H7 (cell line): ENCODE data around the gene HSPA12B. TPM values are rescaled to one million over a fixed set of nuclear protein-coding genes. Genes with fewer than 3 reads are reported as not detected.
"Not testable (repeated sequence)": the region's sequence is repeated elsewhere in the genome, so short reads cannot be mapped to it uniquely, and the experiment has no call there.

Experiments used
- DNase-seq: peaks from one replicate; pipeline ENCODE4 v3.0.0; 2012
- H3K27me3 ChIP-seq: 2 replicates; pipeline ENCODE4 v1.6.0; 2011; ENCODE audit warnings: mild to moderate bottlenecking, low read length; ENCODE audit not compliant: control insufficient read depth, insufficient read depth
- H3K36me3 ChIP-seq: replicated peaks from 2 replicates; pipeline ENCODE4 v1.5.1; 2011; ENCODE audit warnings: low read length; ENCODE audit not compliant: control insufficient read depth, insufficient read depth
- H3K4me3 ChIP-seq: 2 replicates; pipeline ENCODE4 v1.5.1; 2011; ENCODE audit warnings: low read depth, mild to moderate bottlenecking, control low read depth, low read length, moderate library complexity; ENCODE audit not compliant: insufficient read depth
- total RNA-seq: library from RNA; depleted of rRNA; stranded (reverse); fragments of >200 nt; shearing (Covaris generic); gene quantifications from 2 replicates; pipeline ENCODE4 v1.2.3, GENCODE V29; 2014

HSPA12B gene
- total RNA-seq, 1 experiment from 2014 or later = 0.97 TPM

GRCh38 chr20:3785240-3786125 lies 53.0 kb downstream of the HSPA12B start:
- DNase-seq = no peak
- Histone ChIP-seq H3K27me3 (peaks cover 19% of the 10 kb centered on the region), H3K36me3 (no peaks in the 10 kb centered on the region), H3K4me3 (peak overlapping the region; percentile 74)

DNA sequence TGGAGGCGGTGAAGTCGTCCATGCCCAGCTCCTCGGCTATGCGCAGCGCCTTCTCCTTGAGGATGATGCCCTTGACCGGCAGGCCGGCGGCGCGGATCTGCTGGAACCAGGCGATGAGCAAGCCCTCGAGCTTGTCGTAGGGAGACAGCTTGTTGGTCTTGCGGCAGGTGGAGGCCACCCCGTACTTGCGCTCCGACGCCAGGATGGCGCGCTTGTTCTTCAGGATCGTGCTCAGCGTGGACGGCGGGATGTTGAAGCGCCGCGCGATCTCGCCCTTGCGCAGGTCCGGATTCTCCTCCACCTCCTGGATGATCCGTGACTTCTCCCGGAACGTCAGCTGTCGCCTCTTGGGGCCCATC lies 53.6 kb downstream of the HSPA12B start:
- H3K4me3 ChIP-seq = peak overlapping the region; percentile 74
- DNase-seq = peak; percentile 78
- no peaks in the 10 kb centered on the region for H3K36me3 ChIP-seq
- peaks cover 15% of the 10 kb centered on the region for H3K27me3 ChIP-seq

DNA sequence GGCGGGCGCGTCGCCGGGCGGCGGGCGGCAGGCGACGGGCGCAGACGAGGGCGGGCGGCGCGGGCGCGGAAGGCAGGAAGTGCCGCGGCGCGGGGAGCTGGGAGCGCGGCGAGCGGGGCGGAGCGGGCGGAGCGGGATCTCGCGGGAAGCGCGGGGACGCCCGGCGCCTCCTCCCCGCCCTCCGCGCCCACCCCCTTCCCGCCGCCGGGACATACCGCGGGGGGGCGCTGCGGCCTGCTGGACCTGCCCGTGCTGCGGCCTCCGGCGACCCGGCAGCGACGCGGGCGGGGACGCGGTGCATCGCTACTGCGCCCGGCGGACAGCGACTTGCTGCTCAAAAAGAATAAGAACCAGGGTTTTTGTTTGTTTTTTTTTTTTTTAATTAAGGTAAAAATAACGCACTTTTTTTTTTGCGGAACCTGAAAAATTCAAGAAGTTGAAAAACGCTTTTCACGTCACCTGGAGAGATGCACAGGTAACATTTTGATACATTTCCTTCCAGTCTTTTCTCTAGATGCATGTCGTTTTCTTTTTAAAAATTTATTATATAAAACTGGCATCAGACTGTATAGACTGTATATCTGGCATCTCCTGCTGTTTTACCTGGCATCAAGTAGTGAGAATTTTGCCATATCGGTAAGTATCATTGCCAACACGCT lies 54.3 kb downstream of the HSPA12B start, which contains the start of gene CENPB:
Gene CENPB, minus strand, starts transcription at position 76 of the 659 bp plus-strand sequence. CDS start 257 bp downstream, outside the sequence.
- peaks cover 15% of the 10 kb centered on the region for H3K27me3 ChIP-seq
- DNase-seq = peak; percentile 99
- peak within 1 kb of the TSS; percentile 74 for H3K4me3 ChIP-seq
- no peaks in the 10 kb centered on the region for H3K36me3 ChIP-seq

GRCh38 chr20:3787324-3788014 lies 55.0 kb downstream of the HSPA12B start:
- no peak for DNase-seq
- no peaks in the 10 kb centered on the region for H3K36me3 ChIP-seq
- H3K4me3 ChIP-seq = no peak overlapping the region
- peaks cover 15% of the 10 kb centered on the region for H3K27me3 ChIP-seq

- no peaks in the 10 kb centered on the region for H3K36me3 ChIP-seq
- no peak for DNase-seq
- H3K27me3 ChIP-seq = peaks cover 15% of the 10 kb centered on the region
- H3K4me3 ChIP-seq = no peak overlapping the region
Observed at GRCh38 chr20:3788685-3789155, 56.2 kb downstream of the HSPA12B start.

DNA sequence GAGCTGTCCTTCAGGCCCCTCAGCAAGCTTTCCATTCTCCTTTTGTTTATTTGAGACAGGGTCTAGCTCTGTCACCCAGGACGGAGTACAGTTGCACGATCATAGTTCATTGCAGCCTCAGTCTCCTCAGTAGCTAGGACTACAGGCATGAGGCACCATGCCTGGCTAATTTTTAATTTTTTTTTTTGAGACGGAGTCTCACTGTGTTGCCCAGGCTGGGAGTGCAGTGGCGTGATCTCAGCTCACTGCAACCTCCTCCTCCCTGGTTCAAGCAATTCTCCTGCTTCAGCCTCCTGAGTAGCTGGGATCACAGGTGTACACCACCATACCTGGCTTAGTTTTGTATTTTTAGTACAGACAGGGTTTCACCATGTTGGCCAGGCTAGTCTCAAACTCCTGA lies 56.7 kb downstream of the HSPA12B start:
- DNase-seq, H3K4me3 ChIP-seq, H3K36me3 ChIP-seq: not testable (repeated sequence)
- peaks cover 15% of the 10 kb centered on the region for H3K27me3 ChIP-seq

GRCh38 chr20:3794168-3794567 lies 61.7 kb downstream of the HSPA12B start:
- not testable (repeated sequence) for H3K27me3 ChIP-seq, H3K36me3 ChIP-seq, H3K4me3 ChIP-seq, DNase-seq

DNA sequence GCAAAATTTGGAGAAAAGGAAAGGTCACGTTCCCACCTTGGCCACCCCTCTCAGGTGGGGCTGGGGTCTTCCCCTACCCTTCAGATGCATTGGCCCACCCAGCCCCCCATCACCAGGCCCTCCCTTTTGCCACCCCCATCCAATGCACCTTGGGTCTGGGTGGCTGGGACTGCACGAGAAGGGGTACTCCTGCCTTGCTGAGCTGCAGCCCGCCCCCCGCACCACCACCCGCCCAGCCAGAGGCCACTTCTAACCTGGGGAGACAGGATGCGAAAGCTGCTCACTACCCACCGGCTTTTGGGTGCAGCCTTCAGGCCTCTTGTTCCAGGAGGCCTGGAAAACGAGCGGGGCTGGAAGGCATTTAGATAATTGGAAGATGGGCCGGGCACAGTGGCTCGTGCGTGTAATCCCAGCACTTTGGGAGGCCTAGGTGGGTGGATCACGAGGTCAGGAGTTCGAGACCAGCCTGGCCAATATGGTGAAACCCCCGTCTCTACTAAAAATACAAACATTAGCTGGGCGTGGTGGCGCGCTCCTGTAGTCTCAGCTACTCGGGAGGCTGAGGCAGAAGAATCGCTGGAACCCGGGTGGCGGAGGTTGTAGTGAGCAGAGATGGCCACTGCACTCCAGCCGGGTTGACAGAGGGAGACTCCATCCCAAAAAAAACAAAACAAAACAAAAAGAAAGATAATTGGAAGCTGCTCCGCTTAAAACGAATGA lies 62.4 kb downstream of the HSPA12B start:
- H3K27me3 ChIP-seq = peaks cover 2% of the 10 kb centered on the region
- no peaks in the 10 kb centered on the region for H3K36me3 ChIP-seq
- H3K4me3 ChIP-seq = no peak overlapping the region
- DNase-seq = peak; percentile 29

GRCh38 chr20:3795511-3796468 lies 63.3 kb downstream of the HSPA12B start, which contains the start of gene CDC25B:
TSS of gene CDC25B (plus strand) at chr20:3796310. CDS start at chr20:3796532, 222 bp downstream.
- Histone ChIP-seq H3K36me3 (no peaks in the 10 kb centered on the region; the same call in 1 of the 2 replicates), H3K4me3 (peak within 1 kb of the TSS; percentile 83), H3K27me3 (peaks cover 2% of the 10 kb centered on the region)
- peak; percentile 97 for DNase-seq

GRCh38 chr20:3796477-3797225 lies 64.2 kb downstream of the HSPA12B start:
- DNase-seq = peak; percentile 70
- Histone ChIP-seq H3K36me3 (no peaks in the 10 kb centered on the region; the same call in none of the 2 replicates), H3K27me3 (peaks cover 2% of the 10 kb centered on the region), H3K4me3 (peak overlapping the region; percentile 83)

GRCh38 chr20:3797226-3797545 lies 64.7 kb downstream of the HSPA12B start:
- Histone ChIP-seq H3K4me3 (peak overlapping the region; percentile 83), H3K27me3 (peaks cover 2% of the 10 kb centered on the region), H3K36me3 (no peaks in the 10 kb centered on the region; the same call in none of the 2 replicates)
- DNase-seq = no peak

DNA sequence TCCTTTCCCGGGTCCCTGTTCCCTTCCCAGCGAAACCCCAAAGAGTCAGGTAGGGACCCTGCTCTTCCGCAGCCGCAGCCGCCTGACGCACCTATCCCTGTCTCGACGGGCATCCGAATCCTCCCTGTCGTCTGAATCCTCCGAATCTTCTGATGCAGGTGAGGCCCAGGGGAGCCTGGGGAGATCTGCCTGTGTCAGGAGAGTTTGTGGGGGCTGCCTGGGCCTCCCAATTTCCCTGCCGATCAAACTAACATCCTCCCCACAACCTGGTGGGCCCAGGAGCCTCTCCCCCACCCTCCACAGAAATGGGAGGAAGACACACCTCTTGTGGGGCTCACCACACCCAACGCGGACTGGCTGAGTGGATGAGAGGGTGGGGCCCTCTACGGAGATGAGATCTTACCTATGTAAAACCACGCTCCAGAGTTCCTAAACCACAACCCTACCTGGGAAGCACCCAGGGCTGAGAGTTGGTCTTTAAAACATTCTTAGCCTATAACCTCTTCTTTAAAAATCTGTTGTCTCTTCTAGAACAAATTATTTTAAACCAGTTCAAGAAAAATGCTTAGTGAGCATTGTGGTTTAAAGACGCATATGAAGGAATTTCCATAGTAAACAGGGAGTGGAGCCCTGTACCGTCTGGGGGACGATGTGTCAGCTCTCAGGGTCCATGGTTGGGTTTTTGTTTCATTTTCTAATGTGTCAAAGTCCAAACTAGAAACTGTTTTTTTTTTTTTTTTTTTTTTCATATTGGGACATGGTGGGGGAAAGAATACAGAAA lies 65.3 kb downstream of the HSPA12B start:
- no peak overlapping the region; the same call in 1 of the 2 replicates for H3K4me3 ChIP-seq
- peak; percentile 48 for DNase-seq
- peaks cover under 1% of the 10 kb centered on the region for H3K36me3 ChIP-seq
- H3K27me3 ChIP-seq = peaks cover 2% of the 10 kb centered on the region
